ENCODE results near the gene OR5T1.

The OR5T1 gene

GRCh38 chr11:56271092-56271491 lies 2.9 kb upstream of the OR5T1 start:
- no peaks in the 10 kb centered on the region for H3F3A ChIP-seq (ENCODE audit: insufficient read depth, low read length)
- no peak overlapping the region for H3K27ac ChIP-seq (ENCODE audit: low read depth, low read length, poor library complexity, severe bottlenecking)
- H3K4me3 ChIP-seq (ENCODE audit: low read depth, low read length, poor library complexity, severe bottlenecking) = no peak overlapping the region
- H3K4me1 ChIP-seq (ENCODE audit: insufficient read depth, low read length, severe bottlenecking) = no peaks in the 10 kb centered on the region
- H4K20me1 ChIP-seq (ENCODE audit: insufficient read depth, low read length) = no peaks in the 10 kb centered on the region
- no peaks in the 10 kb centered on the region for H3K9me2 ChIP-seq (ENCODE audit: low read depth, low read length)
- no peaks in the 10 kb centered on the region for H3K9me3 ChIP-seq (ENCODE audit: low read length)
- H3K9ac ChIP-seq (ENCODE audit: low read length) = no peak overlapping the region
- H3K36me3 ChIP-seq (ENCODE audit: insufficient read depth, low read length) = no peaks in the 10 kb centered on the region
- TF ChIP-seq EZH2 (IDR thresholded peaks at IDR 0.05; ENCODE audit: borderline replicate concordance, low read length) = no peak
- TF ChIP-seq CTCF (IDR thresholded peaks at IDR 0.05; ENCODE audit: low read length) = no peak
- no peak overlapping the region for H2AFZ ChIP-seq (ENCODE audit: low read length)
- H3K27me3 ChIP-seq (ENCODE audit: insufficient read depth, low read length) = no peaks in the 10 kb centered on the region
- no peak overlapping the region for H3K4me2 ChIP-seq (ENCODE audit: low read length)
- no peaks in the 10 kb centered on the region for H3K79me2 ChIP-seq (ENCODE audit: insufficient read depth, low read length)

- Histone ChIP-seq H3K9me3 (ENCODE audit: low read length) (no peaks in the 10 kb centered on the region), H3K27ac (ENCODE audit: low read depth, low read length, poor library complexity, severe bottlenecking) (no peak within 1 kb of the TSS), H3K4me1 (ENCODE audit: insufficient read depth, low read length, severe bottlenecking) (no peaks in the 10 kb centered on the region), H3K9ac (ENCODE audit: low read length) (no peak within 1 kb of the TSS), H3K27me3 (ENCODE audit: insufficient read depth, low read length) (no peaks in the 10 kb centered on the region), H3K79me2 (ENCODE audit: insufficient read depth, low read length) (no peaks in the 10 kb centered on the region), H3K4me3 (ENCODE audit: low read depth, low read length, poor library complexity, severe bottlenecking) (no peak within 1 kb of the TSS), H4K20me1 (ENCODE audit: insufficient read depth, low read length) (no peaks in the 10 kb centered on the region), H2AFZ (ENCODE audit: low read length) (no peak within 1 kb of the TSS), H3K9me2 (ENCODE audit: low read depth, low read length) (no peaks in the 10 kb centered on the region), H3F3A (ENCODE audit: insufficient read depth, low read length) (no peaks in the 10 kb centered on the region), H3K4me2 (ENCODE audit: low read length) (no peak within 1 kb of the TSS), H3K36me3 (ENCODE audit: insufficient read depth, low read length) (no peaks in the 10 kb centered on the region)
- TF ChIP-seq CTCF (IDR thresholded peaks at IDR 0.05; ENCODE audit: low read length) (no peak), EZH2 (IDR thresholded peaks at IDR 0.05; ENCODE audit: borderline replicate concordance, low read length) (no peak)
Measured at GRCh38 chr11:56292154-56292553, 18.2 kb downstream of the OR5T1 start, which contains the start of gene OR8H1. Gene OR8H1 (minus strand): TSS chr11:56292254. CDS start chr11:56291062, 1,192 bp downstream.

GRCh38 chr11:56296898-56297297 lies 22.9 kb downstream of the OR5T1 start:
- no peaks in the 10 kb centered on the region for H3K79me2 ChIP-seq (ENCODE audit: insufficient read depth, low read length)
- no peak overlapping the region for H3K4me3 ChIP-seq (ENCODE audit: low read depth, low read length, poor library complexity, severe bottlenecking)
- TF ChIP-seq EZH2 (IDR thresholded peaks at IDR 0.05; ENCODE audit: borderline replicate concordance, low read length) (no peak), CTCF (IDR thresholded peaks at IDR 0.05; ENCODE audit: low read length) (no peak)
- no peaks in the 10 kb centered on the region for H3K9me3 ChIP-seq (ENCODE audit: low read length)
- no peaks in the 10 kb centered on the region for H3K36me3 ChIP-seq (ENCODE audit: insufficient read depth, low read length)
- H3K27me3 ChIP-seq (ENCODE audit: insufficient read depth, low read length) = no peaks in the 10 kb centered on the region
- H3K4me1 ChIP-seq (ENCODE audit: insufficient read depth, low read length, severe bottlenecking) = no peaks in the 10 kb centered on the region
- H3K9ac ChIP-seq (ENCODE audit: low read length) = no peak overlapping the region
- H3K4me2 ChIP-seq (ENCODE audit: low read length) = no peak overlapping the region
- no peaks in the 10 kb centered on the region for H3K9me2 ChIP-seq (ENCODE audit: low read depth, low read length)
- no peaks in the 10 kb centered on the region for H4K20me1 ChIP-seq (ENCODE audit: insufficient read depth, low read length)
- H3K27ac ChIP-seq (ENCODE audit: low read depth, low read length, poor library complexity, severe bottlenecking) = no peak overlapping the region
- no peaks in the 10 kb centered on the region for H3F3A ChIP-seq (ENCODE audit: insufficient read depth, low read length)
- H2AFZ ChIP-seq (ENCODE audit: low read length) = no peak overlapping the region

All from OCI-LY1 (cell line).